Mucosa of descending colon (tissue), 3 donors: Measurements from ENCODE around the gene MLLT1. TPM values are rescaled to one million over a fixed set of nuclear protein-coding genes. Genes with fewer than 3 reads are reported as not detected.

Source experiments
- ATAC-seq: fragments of 200-7000 bp; cut with Tn5 transposase; one replicate; pipeline ENCODE4 v1.9.1; 2020; ENCODE audit warnings: mild to moderate bottlenecking, moderate library complexity
- DNase-seq, 3 donors: peaks; one replicate each; pipeline ENCODE4 v3.0.0-alpha.2; 2020
- H3K36me3 ChIP-seq: fragments of 200-600 bp; one replicate; pipeline ENCODE4 v1.8.0; 2021; ENCODE audit warnings: low read depth, mild to moderate bottlenecking
- H3K4me1 ChIP-seq: fragments of 200-600 bp; one replicate; pipeline ENCODE4 v1.8.0; 2021; ENCODE audit warnings: low read depth, mild to moderate bottlenecking
- H3K4me3 ChIP-seq: fragments of 200-600 bp; one replicate; pipeline ENCODE4 v1.8.0; 2021; ENCODE audit warnings: mild to moderate bottlenecking
- H3K9me3 ChIP-seq: fragments of 200-600 bp; one replicate; pipeline ENCODE4 v1.8.0; 2021; ENCODE audit warnings: mild to moderate bottlenecking
- CTCF ChIP-seq: fragments of 200-600 bp; IDR thresholded peaks from one replicate; pipeline ENCODE4 v1.8.0; 2022; ENCODE audit warnings: antibody characterized with exemption, mild to moderate bottlenecking
- intact Hi-C, 2 donors: fragments of 100-400 bp; cut with DNase I in 1 of 2; cut with micrococcal nuclease in 1 of 2; formaldehyde crosslinking; loops; one replicate each; pipeline versions ENCODE4 v1.11.0 to v1.11.1; 2022; cut with DNase I, micrococcal nuclease
- total RNA-seq, 3 donors: library from RNA; stranded (reverse); fragmentation: NEBNext Ultra II Directional in 2 of 3; extraction: Animal tissue kit (Norgen Biotek cat#: 25700) in 2 of 3; gene quantifications; one replicate each; pipeline versions ENCODE4 v1.2.1 to v1.2.4, GENCODE V29; 2021 to 2023
- donor health status: DM: no; HTN: no; CAD: no; lungs with moderate emphysema.
- donor health status: DM: no; HTN: no; CAD: no.
- donor health status: DM: no; HTN: yes; CAD: no.

Gene MLLT1
- total RNA-seq, 3 donors from 2014 or later: 32.5 to 75.3 (median 33.7) TPM

GRCh38 chr19:6253954-6254733 lies 25.6 kb downstream of the MLLT1 start:
- peak in 1 of 3 donors; percentile 5 for DNase-seq
- no peak for TF ChIP-seq CTCF
- no peaks in the 10 kb centered on the region for H3K9me3 ChIP-seq
- H3K4me1 ChIP-seq: peaks cover 2% of the 10 kb centered on the region
- intact Hi-C loops: no loop called here
- no peak overlapping the region for H3K4me3 ChIP-seq
- H3K36me3 ChIP-seq: no peaks in the 10 kb centered on the region
- ATAC-seq: no peak

DNA sequence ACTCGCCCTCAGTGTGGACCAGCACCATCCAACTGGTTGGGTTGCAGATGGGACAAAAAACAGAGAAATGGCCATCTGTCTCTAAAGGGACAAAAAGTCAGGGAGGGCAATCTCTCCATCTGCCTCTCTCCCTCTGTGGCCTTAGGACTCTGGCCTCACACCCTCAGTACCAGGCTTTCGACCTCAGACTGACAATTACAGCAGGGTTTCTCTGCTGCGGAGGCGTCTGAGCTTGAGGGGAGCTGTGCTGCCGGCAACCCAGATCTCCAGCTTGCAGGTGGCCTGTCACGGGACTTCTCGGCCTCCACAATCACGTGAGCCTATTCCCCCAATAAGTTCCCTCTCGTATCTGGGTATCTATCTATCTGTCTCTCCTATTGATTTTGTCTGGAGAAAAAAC lies 27.7 kb downstream of the MLLT1 start:
- H3K4me1 ChIP-seq: peaks cover 2% of the 10 kb centered on the region
- no peak overlapping the region for H3K4me3 ChIP-seq
- TF ChIP-seq CTCF: no peak
- DNase-seq (peak in 1 of 3 donors; percentile 22), ATAC-seq (no peak)
- no peaks in the 10 kb centered on the region for H3K36me3 ChIP-seq
- no peaks in the 10 kb centered on the region for H3K9me3 ChIP-seq
- intact Hi-C loops: no loop called here

GRCh38 chr19:6250909-6251308 lies 28.9 kb downstream of the MLLT1 start:
- no peaks in the 10 kb centered on the region for H3K9me3 ChIP-seq
- peaks cover 2% of the 10 kb centered on the region for H3K4me1 ChIP-seq
- no peak for ATAC-seq
- no peak for TF ChIP-seq CTCF
- DNase-seq: peak in 1 of 3 donors; percentile 17
- intact Hi-C loops: no loop called here
- H3K36me3 ChIP-seq: no peaks in the 10 kb centered on the region
- H3K4me3 ChIP-seq: no peak overlapping the region

GRCh38 chr19:6250024-6250615 lies 29.7 kb downstream of the MLLT1 start:
- H3K9me3 ChIP-seq: no peaks in the 10 kb centered on the region
- intact Hi-C loops: no loop called here
- H3K4me3 ChIP-seq: no peak overlapping the region
- TF ChIP-seq CTCF: no peak
- no peak for ATAC-seq
- DNase-seq: no peak
- peaks cover 2% of the 10 kb centered on the region for H3K4me1 ChIP-seq
- no peaks in the 10 kb centered on the region for H3K36me3 ChIP-seq

DNA sequence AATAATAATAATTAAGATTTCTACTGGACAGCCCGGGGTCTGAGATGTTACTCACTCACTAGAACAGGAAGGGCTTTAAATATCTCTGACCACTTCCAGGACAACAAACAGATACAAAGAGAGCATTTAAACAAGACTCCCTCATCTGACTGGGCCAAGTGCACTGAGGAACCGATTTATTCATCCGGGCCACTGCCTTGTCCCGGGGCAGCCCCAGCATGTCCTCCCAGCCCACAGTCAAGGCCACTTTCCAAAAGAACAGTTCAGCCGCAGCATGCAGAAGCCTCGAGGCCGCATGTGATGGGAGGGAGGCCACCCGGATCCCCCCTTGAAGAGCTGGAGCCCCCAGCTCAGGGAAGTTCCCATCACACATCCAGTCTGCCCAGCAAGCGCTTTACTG lies 30.5 kb downstream of the MLLT1 start:
- ATAC-seq (no peak), DNase-seq (peak in 1 of 3 donors; percentile 34)
- Histone ChIP-seq H3K36me3 (no peaks in the 10 kb centered on the region), H3K4me1 (peaks cover 2% of the 10 kb centered on the region), H3K9me3 (no peaks in the 10 kb centered on the region), H3K4me3 (no peak overlapping the region)
- TF ChIP-seq CTCF: no peak
- intact Hi-C loops: no loop called here
